ENCODE results near the gene CD200R1. TPM values are rescaled to one million over a fixed set of nuclear protein-coding genes. Genes with fewer than 3 reads are reported as not detected.

The CD200R1 gene
- total RNA-seq, 1 experiment from 2014 or later, result 0.20 TPM

DNA sequence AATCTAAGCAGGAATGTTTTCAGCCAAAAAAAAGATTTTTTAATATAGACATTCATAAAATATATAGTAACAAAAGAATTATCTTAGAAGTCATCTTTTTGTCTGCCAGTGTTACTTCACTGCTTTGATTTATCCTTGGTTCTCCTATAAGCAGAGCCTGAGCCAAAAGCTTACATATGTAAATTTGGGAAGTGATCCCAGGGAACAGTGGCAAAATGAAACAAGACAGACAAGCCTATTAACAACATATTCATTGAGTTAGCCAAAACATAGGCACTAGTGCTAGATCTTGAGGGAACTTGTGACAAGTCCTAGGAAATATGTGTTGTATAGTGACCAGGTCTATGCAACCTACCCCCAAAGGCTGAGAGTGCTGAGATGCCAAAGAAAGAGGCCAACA, 27.1 kb upstream of the CD200R1 start:
- ChIA-PET CTCF (no interaction called here), POLR2A (ENCODE audit: unreplicated experiment) (interaction anchor here (0.7 kb wide), 1 partner anchor 17 kb away, joined by 4 read pairs; no protein-coding TSS in a partner anchor)
- no peak for DNase-seq
- H3K27ac ChIP-seq, result no peak overlapping the region
- H3F3A ChIP-seq (ENCODE audit: insufficient read depth, low read depth), result peaks cover 3% of the 10 kb centered on the region
- no peak overlapping the region for H3K4me3 ChIP-seq
- no peaks in the 10 kb centered on the region for H3K9me2 ChIP-seq (ENCODE audit: insufficient read depth)
- H4K20me1 ChIP-seq (ENCODE audit: insufficient read depth), result no peaks in the 10 kb centered on the region
- no peaks in the 10 kb centered on the region for H3K9me3 ChIP-seq (ENCODE audit: insufficient read depth, low read depth)
- TF ChIP-seq CTCF (conservative IDR thresholded peaks at IDR 0.05), result no peak
- no peak for TF ChIP-seq EZH2 (IDR thresholded peaks at IDR 0.05; ENCODE audit: low read depth)
- H3K36me3 ChIP-seq (ENCODE audit: low read depth), result peaks cover 25% of the 10 kb centered on the region
- no peak overlapping the region for H3K4me2 ChIP-seq
- no peaks in the 10 kb centered on the region for H3K27me3 ChIP-seq (ENCODE audit: insufficient read depth, low read depth)
- BruUV-seq (replicated peaks), result no TSS peak
- no peak overlapping the region for H2AFZ ChIP-seq
- H3K4me1 ChIP-seq (replicated peaks; ENCODE audit: insufficient read depth), result no peaks in the 10 kb centered on the region
- H3K79me2 ChIP-seq (ENCODE audit: low read depth), result no peaks in the 10 kb centered on the region
- intact Hi-C loops (cut with micrococcal nuclease; ENCODE audit: unreplicated experiment), result no loop called here

DNA sequence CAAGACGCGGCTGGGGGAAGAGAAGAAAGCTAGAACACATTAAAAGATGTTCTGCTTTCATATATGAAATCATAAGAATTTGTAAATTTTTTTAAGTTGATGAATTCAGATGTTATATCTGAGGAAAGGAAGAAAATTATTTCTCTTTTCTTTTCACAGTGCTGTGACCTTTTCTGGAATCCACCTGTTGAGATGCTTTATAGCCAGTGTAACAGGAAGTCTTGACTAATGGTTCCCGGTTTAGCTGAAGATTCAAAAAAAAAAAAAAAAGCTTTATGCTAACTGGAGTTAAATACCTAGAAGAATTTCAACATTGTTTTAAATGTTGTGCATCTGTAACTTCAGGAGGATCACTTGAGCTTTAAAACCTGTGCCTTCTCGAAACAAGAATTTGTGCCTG, 25.8 kb upstream of the CD200R1 start:
- no peaks in the 10 kb centered on the region for H3K9me3 ChIP-seq (ENCODE audit: insufficient read depth, low read depth)
- no peak for DNase-seq
- TF ChIP-seq EZH2 (IDR thresholded peaks at IDR 0.05; ENCODE audit: low read depth) (no peak), CTCF (conservative IDR thresholded peaks at IDR 0.05) (no peak)
- intact Hi-C loops (cut with micrococcal nuclease; ENCODE audit: unreplicated experiment), result no loop called here
- peaks cover 22% of the 10 kb centered on the region for H3K36me3 ChIP-seq (ENCODE audit: low read depth)
- H3F3A ChIP-seq (ENCODE audit: insufficient read depth, low read depth), result no peaks in the 10 kb centered on the region; the same call in none of the 2 replicates
- no peaks in the 10 kb centered on the region for H4K20me1 ChIP-seq (ENCODE audit: insufficient read depth)
- no peaks in the 10 kb centered on the region for H3K4me1 ChIP-seq (replicated peaks; ENCODE audit: insufficient read depth)
- no peak overlapping the region for H3K4me3 ChIP-seq
- BruUV-seq (replicated peaks), result no TSS peak
- H3K27me3 ChIP-seq (ENCODE audit: insufficient read depth, low read depth), result no peaks in the 10 kb centered on the region
- H3K27ac ChIP-seq, result no peak overlapping the region
- ChIA-PET CTCF (no interaction called here), POLR2A (ENCODE audit: unreplicated experiment) (interaction anchor here (0.5 to 0.7 kb wide), 2 partner anchors 178 to 187 kb away, joined by 4 to 7 read pairs; no protein-coding TSS in a partner anchor)
- no peaks in the 10 kb centered on the region for H3K9me2 ChIP-seq (ENCODE audit: insufficient read depth)
- H2AFZ ChIP-seq, result no peak overlapping the region
- no peak overlapping the region for H3K4me2 ChIP-seq
- H3K79me2 ChIP-seq (ENCODE audit: low read depth), result peaks cover 4% of the 10 kb centered on the region

DNA sequence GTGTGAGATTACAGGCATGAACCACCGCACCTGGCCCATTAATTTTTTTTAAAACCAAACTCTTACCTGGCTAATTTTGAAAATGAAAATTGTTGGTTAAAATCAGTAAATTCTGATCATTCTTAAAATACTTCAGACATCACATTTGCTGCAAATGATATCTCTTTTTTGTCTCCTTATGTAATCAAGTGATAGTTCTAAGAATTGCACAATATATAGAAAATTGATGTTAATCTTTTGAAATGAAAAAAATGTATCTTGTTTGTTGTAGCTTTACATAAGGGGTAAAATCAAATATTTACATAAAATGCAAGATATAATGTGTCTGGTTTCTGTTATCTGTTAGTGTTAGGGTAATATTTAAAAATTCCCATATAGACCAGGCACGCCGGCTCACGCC, 20.9 kb upstream of the CD200R1 start:
- H3K4me2 ChIP-seq, result no peak overlapping the region
- no peaks in the 10 kb centered on the region for H3K9me2 ChIP-seq (ENCODE audit: insufficient read depth)
- TF ChIP-seq EZH2 (IDR thresholded peaks at IDR 0.05; ENCODE audit: low read depth) (no peak), CTCF (conservative IDR thresholded peaks at IDR 0.05) (no peak)
- intact Hi-C loops (cut with micrococcal nuclease; ENCODE audit: unreplicated experiment), result no loop called here
- H3F3A ChIP-seq (ENCODE audit: insufficient read depth, low read depth), result peaks cover 5% of the 10 kb centered on the region
- H3K79me2 ChIP-seq (ENCODE audit: low read depth), result peaks cover 45% of the 10 kb centered on the region
- POLR2A ChIA-PET (ENCODE audit: unreplicated experiment), result no interaction called here
- H4K20me1 ChIP-seq (ENCODE audit: insufficient read depth), result no peaks in the 10 kb centered on the region
- CTCF ChIA-PET, result no interaction called here
- no TSS peak for BruUV-seq (replicated peaks)
- H3K27me3 ChIP-seq (ENCODE audit: insufficient read depth, low read depth), result no peaks in the 10 kb centered on the region
- DNase-seq, result no peak
- no peak overlapping the region for H3K4me3 ChIP-seq
- peaks cover 19% of the 10 kb centered on the region for H3K4me1 ChIP-seq (replicated peaks; ENCODE audit: insufficient read depth)
- no peaks in the 10 kb centered on the region for H3K9me3 ChIP-seq (ENCODE audit: insufficient read depth, low read depth)
- H3K27ac ChIP-seq, result no peak overlapping the region
- no peak overlapping the region for H2AFZ ChIP-seq
- peaks cover 6% of the 10 kb centered on the region; the same call in 1 of the 2 replicates for H3K36me3 ChIP-seq (ENCODE audit: low read depth)
